ENCODE data around the gene STK24. TPM values are rescaled to one million over a fixed set of nuclear protein-coding genes. Genes with fewer than 3 reads are reported as not detected.

Gene STK24
- total RNA-seq, 4 donors from 2014 or later = 100 to 133 (median 124) TPM

- TF ChIP-seq, protein P1, sequence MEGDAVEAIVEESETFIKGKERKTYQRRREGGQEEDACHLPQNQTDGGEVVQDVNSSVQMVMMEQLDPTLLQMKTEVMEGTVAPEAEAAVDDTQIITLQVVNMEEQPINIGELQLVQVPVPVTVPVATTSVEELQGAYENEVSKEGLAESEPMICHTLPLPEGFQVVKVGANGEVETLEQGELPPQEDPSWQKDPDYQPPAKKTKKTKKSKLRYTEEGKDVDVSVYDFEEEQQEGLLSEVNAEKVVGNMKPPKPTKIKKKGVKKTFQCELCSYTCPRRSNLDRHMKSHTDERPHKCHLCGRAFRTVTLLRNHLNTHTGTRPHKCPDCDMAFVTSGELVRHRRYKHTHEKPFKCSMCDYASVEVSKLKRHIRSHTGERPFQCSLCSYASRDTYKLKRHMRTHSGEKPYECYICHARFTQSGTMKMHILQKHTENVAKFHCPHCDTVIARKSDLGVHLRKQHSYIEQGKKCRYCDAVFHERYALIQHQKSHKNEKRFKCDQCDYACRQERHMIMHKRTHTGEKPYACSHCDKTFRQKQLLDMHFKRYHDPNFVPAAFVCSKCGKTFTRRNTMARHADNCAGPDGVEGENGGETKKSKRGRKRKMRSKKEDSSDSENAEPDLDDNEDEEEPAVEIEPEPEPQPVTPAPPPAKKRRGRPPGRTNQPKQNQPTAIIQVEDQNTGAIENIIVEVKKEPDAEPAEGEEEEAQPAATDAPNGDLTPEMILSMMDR (IDR thresholded peaks at IDR 0.05; ENCODE audit: low read depth) = no peak
Measured at GRCh38 chr13:98442391-98443230, 134.3 kb downstream of the STK24 start.

GRCh38 chr13:98441056-98441676, 135.7 kb downstream of the STK24 start:
- TF ChIP-seq, protein P1 (IDR thresholded peaks at IDR 0.05; ENCODE audit: low read depth) = no peak

DNA sequence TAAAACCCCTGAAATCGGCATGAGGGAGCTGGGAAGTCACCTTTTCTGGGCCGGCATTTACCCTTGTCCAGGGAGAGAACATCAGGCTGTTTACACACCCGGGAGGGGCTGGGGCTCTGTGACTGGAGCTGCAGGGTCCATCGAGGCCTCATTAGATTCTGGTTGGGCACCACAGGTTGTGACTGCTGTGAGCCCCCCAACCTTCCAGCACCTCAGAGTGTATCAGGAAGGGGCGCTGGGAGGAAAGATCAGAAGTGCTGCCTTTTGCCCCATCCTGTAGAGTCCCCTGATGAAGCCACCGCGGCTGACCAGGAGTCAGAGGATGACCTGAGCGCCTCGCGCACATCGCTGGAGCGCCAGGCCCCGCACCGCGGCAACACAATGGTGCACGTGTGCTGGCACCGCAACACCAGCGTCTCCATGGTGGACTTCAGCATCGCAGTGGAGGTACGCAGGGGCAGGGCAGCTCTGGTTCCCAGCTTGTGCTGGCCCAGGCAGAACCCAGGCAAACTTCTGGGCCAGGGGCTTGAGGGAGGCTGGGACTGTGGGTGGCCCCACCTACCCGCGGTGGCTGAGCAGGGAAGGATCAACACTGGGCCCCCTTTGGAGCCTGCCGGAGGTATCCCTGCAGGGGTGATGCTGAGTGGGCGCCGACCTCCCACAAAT, 136.4 kb downstream of the STK24 start:
- TF ChIP-seq, protein P1 (IDR thresholded peaks at IDR 0.05; ENCODE audit: low read depth) = no peak

- TF ChIP-seq, protein P1 (IDR thresholded peaks at IDR 0.05; ENCODE audit: low read depth) = no peak
Measured at GRCh38 chr13:98439896-98440295, 137.0 kb downstream of the STK24 start.

DNA sequence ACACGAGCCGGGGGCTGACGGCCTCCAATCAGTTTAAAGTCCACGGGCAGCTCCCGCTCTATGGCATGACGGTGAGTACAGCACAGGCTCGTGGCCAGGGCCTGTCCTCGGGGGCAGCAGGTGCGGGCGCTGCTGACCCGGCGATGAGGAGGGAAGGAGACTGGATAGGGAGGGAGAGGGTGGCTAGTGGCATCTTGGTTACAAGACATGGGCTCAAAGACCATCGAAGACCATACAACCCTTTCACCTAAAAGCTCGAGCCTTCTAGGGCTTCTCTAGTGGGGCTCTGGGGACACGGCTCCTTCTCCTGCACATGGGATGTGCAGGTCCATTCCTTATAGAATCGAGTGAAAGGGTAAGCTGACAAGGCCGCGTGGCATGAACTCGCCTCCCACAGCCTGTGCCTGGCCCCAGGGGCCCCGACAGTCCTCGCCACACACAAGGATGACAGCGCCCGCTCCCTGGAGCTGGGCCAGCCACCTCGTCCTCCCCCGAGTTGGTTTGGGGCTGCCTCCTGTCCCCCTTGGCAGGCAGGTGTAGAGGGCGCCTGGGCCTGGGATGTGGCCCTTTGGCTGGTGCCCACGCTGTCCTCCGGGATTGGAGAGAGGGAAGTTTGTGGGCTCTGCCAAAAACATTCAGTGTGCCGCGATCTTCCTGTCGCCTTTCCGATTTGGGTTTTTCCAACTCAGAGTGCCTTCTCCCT, 137.6 kb downstream of the STK24 start:
- TF ChIP-seq, protein P1 (IDR thresholded peaks at IDR 0.05; ENCODE audit: low read depth) = no peak

DNA sequence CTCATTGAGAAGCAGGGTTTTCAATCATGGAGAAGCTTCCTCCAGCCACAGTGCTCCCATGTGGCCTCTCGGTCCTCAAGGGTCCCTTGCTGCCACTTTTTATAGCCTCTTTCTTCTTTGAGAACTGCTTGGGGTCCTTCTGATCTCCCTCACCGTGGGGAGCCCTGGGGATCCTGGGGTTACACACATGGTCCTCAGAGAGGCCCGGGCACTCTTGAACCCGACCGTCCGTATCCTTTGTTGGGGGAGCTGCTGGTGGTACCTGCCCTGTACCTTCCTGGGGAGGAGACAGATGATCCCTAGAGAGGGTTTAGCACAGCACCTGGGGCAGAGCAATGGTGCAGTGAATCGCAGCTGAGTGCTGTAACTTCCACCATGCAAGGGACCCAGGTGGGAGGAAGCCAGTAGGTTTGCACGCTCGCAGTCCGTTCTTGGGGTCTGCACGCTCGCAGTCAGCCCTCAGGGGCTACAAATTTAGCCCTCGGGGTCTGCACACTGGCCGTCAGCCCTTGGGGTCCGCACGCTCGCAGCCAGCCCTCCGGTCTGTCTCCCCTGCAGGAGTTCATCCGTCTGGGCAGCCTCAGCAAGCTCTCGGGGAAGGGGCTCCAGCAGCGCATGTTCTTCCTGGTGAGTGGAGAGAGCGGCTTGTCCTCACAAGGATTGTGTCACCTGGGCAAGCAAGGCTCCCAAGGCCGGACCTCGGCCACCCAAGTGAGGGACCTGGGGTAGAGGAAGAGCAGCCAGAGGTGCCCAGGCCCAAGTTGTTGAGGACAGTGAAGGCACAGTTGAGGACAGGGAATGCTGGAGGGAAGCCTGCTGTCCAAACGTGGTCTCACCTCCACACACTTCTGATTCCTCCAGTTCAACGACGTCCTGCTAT, 138.4 kb downstream of the STK24 start:
- TF ChIP-seq, protein P1 (IDR thresholded peaks at IDR 0.05; ENCODE audit: low read depth) = no peak

Data from subcutaneous adipose tissue (tissue), 4 donors.